IPS DF 6.9 (cell line): ENCODE data around the gene APP.

ENCODE experiments used
- DNase-seq: peaks from one replicate; pipeline ENCODE4 v3.0.0-alpha.2; 2013; ENCODE audit warnings: low read depth, low spot score
- H3K27ac ChIP-seq: one replicate; pipeline ENCODE4 v1.5.1; 2013; ENCODE audit warnings: low read length, control low read depth
- H3K27me3 ChIP-seq: 2 replicates; pipeline ENCODE4 v1.6.1; 2013; ENCODE audit warnings: mild to moderate bottlenecking, low read length; ENCODE audit not compliant: control insufficient read depth, insufficient read depth
- H3K36me3 ChIP-seq: 2 replicates; pipeline ENCODE4 v1.6.1; 2013; ENCODE audit warnings: low read length; ENCODE audit not compliant: control insufficient read depth, insufficient read depth
- H3K4me1 ChIP-seq: 2 replicates; pipeline ENCODE4 v1.6.1; 2013; ENCODE audit warnings: low read length; ENCODE audit not compliant: control insufficient read depth, insufficient read depth
- H3K4me3 ChIP-seq: 2 replicates; pipeline ENCODE4 v1.5.1; 2013; ENCODE audit warnings: mild to moderate bottlenecking, low read length
- H3K9me3 ChIP-seq: 2 replicates; pipeline ENCODE4 v1.6.1; 2013; ENCODE audit warnings: low read length, inconsistent platforms; ENCODE audit not compliant: control insufficient read depth, insufficient read depth
- WGBS: extraction: QIAGEN DNeasy Blood & Tissue Kit; methylation state at CpG from one replicate; pipeline ENCODE4 v1.1.7; 2013; ENCODE audit warnings: mixed read lengths, missing lambda C conversion rate; ENCODE audit not compliant: insufficient read length, insufficient coverage; 5-methylcytosine and 5-hydroxymethylcytosine counted together

The APP gene

GRCh38 chr21:26049803-26050202 is 120.8 kb downstream of the APP start:
- Histone ChIP-seq H3K4me3 (no peak overlapping the region), H3K36me3 (peaks cover 6% of the 10 kb centered on the region; the same call in 1 of the 2 replicates), H3K27ac (no peak overlapping the region), H3K9me3 (no peaks in the 10 kb centered on the region), H3K4me1 (no peaks in the 10 kb centered on the region; the same call in 1 of the 2 replicates), H3K27me3 (no peaks in the 10 kb centered on the region)
- no CpG with 5 or more reads among the region's 1 CpG for WGBS
- no peak for DNase-seq

- Histone ChIP-seq H3K36me3 (peaks cover 6% of the 10 kb centered on the region; the same call in 1 of the 2 replicates), H3K27ac (no peak overlapping the region)
Measured at GRCh38 chr21:26047279-26047967, 123.1 kb downstream of the APP start.

GRCh38 chr21:26043891-26044290 is 126.7 kb downstream of the APP start:
- no CpG with 5 or more reads among the region's 3 CpGs for WGBS
- Histone ChIP-seq H3K36me3 (no peaks in the 10 kb centered on the region), H3K4me1 (no peaks in the 10 kb centered on the region), H3K27ac (no peak overlapping the region), H3K27me3 (no peaks in the 10 kb centered on the region), H3K4me3 (no peak overlapping the region), H3K9me3 (no peaks in the 10 kb centered on the region)
- DNase-seq: no peak

More at GRCh38 chr21:26047279-26047967, 123.1 kb downstream of the APP start:
- no peak overlapping the region for H3K4me3 ChIP-seq
- no peaks in the 10 kb centered on the region for H3K27me3 ChIP-seq
- no peaks in the 10 kb centered on the region for H3K4me1 ChIP-seq
- H3K9me3 ChIP-seq: no peaks in the 10 kb centered on the region
- WGBS: no CpG with 5 or more reads among the region's 7 CpGs
- DNase-seq: no peak

GRCh38 chr21:26042181-26042876 is 128.2 kb downstream of the APP start:
- Histone ChIP-seq H3K27me3 (no peaks in the 10 kb centered on the region), H3K4me1 (no peaks in the 10 kb centered on the region), H3K9me3 (no peaks in the 10 kb centered on the region), H3K27ac (no peak overlapping the region), H3K36me3 (no peaks in the 10 kb centered on the region), H3K4me3 (no peak overlapping the region)
- DNase-seq: no peak
- WGBS: no CpG with 5 or more reads among the region's 3 CpGs

DNA sequence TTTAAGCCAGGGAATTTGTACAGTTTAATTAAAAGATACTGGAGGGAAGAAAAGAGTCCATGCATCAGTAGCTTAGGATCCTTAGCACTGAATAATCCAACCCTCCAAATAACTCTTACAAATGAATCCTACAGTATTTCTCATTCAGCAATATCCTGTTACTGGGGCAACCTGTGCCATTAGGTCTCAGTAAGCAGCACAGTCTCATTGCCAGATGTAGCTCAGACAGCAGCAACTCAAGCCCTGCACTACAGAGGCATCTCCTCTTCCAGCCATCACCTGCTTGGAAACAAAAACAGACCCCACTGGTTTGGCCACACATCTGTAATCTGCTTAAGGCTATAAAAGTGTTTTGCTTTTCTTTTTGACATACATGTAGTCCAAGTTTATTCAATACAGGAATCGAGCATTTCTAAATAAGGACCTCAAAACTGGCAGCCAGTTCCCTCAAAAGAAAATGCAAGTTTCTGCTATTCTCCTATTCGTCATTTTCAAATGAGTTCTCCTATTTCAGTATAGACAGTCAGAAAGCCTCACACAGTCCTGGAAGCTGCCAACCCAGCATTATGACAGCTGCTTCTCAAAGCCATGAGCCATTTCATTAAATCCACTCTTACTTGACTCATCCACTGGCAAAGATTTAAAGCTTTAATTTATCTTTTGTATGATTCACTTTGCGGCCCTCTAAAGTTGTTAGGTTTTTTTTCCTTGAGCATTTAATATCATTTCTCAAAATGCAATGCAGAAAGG is 129.0 kb downstream of the APP start:
- H3K27ac ChIP-seq: no peak overlapping the region
- WGBS: no CpG with 5 or more reads among the region's 3 CpGs
- H3K36me3 ChIP-seq: no peaks in the 10 kb centered on the region
- no peaks in the 10 kb centered on the region for H3K27me3 ChIP-seq
- no peaks in the 10 kb centered on the region for H3K4me1 ChIP-seq
- no peak overlapping the region for H3K4me3 ChIP-seq
- no peaks in the 10 kb centered on the region for H3K9me3 ChIP-seq
- no peak for DNase-seq

- no peaks in the 10 kb centered on the region for H3K4me1 ChIP-seq
- WGBS: no CpG with 5 or more reads among the region's 4 CpGs
- no peaks in the 10 kb centered on the region for H3K36me3 ChIP-seq
- H3K9me3 ChIP-seq: no peaks in the 10 kb centered on the region
- no peak for DNase-seq
- H3K27me3 ChIP-seq: no peaks in the 10 kb centered on the region
- H3K4me3 ChIP-seq: no peak overlapping the region
- no peak overlapping the region for H3K27ac ChIP-seq
Measured at GRCh38 chr21:26036916-26037315, 133.7 kb downstream of the APP start.

DNA sequence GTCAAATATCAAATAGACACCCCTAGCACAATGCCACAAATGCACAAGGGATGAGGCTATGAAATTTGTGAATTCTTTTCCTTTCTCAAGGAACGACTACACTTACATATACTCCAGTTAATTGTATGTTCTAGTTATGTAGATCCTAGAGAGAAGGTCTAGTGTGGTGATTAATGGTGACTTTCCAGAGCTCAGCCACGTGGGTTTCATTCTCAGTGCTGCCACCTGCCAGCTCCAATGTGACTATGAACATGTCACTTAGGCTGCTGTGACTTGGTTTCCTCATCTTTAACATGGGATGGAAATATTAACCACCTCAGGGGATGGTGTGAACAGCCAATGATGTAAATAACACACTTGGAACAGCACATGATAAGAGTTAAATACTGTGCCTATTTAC is 138.3 kb downstream of the APP start:
- WGBS: no CpG with 5 or more reads among the region's 2 CpGs
- Histone ChIP-seq H3K4me1 (0 out of 2 replicates have a peak, but pooled peaks cover 1% of the 10 kb centered on the region), H3K27me3 (no peaks in the 10 kb centered on the region), H3K4me3 (no peak overlapping the region), H3K36me3 (no peaks in the 10 kb centered on the region), H3K27ac (no peak overlapping the region), H3K9me3 (no peaks in the 10 kb centered on the region)
- no peak for DNase-seq

- Histone ChIP-seq H3K27ac (no peak overlapping the region), H3K9me3 (no peaks in the 10 kb centered on the region), H3K4me1 (peaks cover 2% of the 10 kb centered on the region; the same call in 1 of the 2 replicates), H3K27me3 (no peaks in the 10 kb centered on the region), H3K4me3 (no peak overlapping the region), H3K36me3 (no peaks in the 10 kb centered on the region)
- 100% methylated on average over 1 of the region's 4 CpGs for WGBS
- no peak for DNase-seq
Measured at GRCh38 chr21:26028183-26028582, 142.4 kb downstream of the APP start.

DNA sequence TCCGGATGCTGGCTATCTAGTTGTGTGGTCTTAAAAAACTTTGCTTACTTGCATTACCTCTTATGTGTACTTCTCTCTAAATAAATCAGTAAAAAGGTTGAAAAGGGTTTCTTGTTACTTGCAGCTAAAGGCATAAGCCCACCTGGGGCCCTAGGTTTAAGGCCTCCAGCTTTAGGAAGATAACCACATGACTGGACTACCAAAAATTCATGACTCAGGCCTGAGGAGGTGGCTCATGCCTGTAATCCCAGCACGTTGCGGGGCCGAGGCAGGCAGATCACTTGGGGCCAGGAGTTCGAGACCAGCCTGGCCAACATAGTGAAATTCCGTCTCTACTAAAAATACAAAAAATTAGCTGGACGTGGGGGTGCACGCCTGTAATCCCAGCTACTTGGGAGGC is 142.9 kb downstream of the APP start:
- H3K36me3 ChIP-seq: no peaks in the 10 kb centered on the region
- H3K4me3 ChIP-seq: no peak overlapping the region
- no peaks in the 10 kb centered on the region for H3K9me3 ChIP-seq
- H3K27ac ChIP-seq: no peak overlapping the region
- peaks cover 2% of the 10 kb centered on the region; the same call in 1 of the 2 replicates for H3K4me1 ChIP-seq
- no CpG with 5 or more reads among the region's 8 CpGs for WGBS
- DNase-seq: no peak
- no peaks in the 10 kb centered on the region for H3K27me3 ChIP-seq
